ENCODE data around the gene RARA.
A peak's percentile ranks its signal among the peaks of the same experiment; 100 is the strongest.

The RARA gene

GRCh38 chr17:40328386-40328766 lies 19.4 kb downstream of the RARA start:
- H3K9me3 ChIP-seq (ENCODE audit: insufficient read depth, low read depth, low read length), result no peaks in the 10 kb centered on the region
- H3K27me3 ChIP-seq (ENCODE audit: insufficient read depth, low read length, poor library complexity, severe bottlenecking), result no peaks in the 10 kb centered on the region
- no peak overlapping the region for H3K4me3 ChIP-seq (ENCODE audit: low read length, poor library complexity, severe bottlenecking)
- no peaks in the 10 kb centered on the region for H3K9me2 ChIP-seq (replicated peaks; ENCODE audit: low read depth, low read length)
- no peak overlapping the region for H3K9ac ChIP-seq (ENCODE audit: low read depth, low read length, poor library complexity, severe bottlenecking)
- no peak overlapping the region for H2AFZ ChIP-seq (ENCODE audit: low read length)
- H4K20me1 ChIP-seq (ENCODE audit: insufficient read depth, low read length, poor library complexity, severe bottlenecking), result peaks cover 44% of the 10 kb centered on the region
- no peak overlapping the region for H3K4me2 ChIP-seq (ENCODE audit: low read depth, low read length, poor library complexity, severe bottlenecking)
- TF ChIP-seq CTCF (conservative IDR thresholded peaks at IDR 0.05; ENCODE audit: low read length), result no peak
- no peak for TF ChIP-seq EZH2phosphoT487 (IDR thresholded peaks at IDR 0.05; ENCODE audit: borderline replicate concordance)
- peaks cover 87% of the 10 kb centered on the region for H3K79me2 ChIP-seq (ENCODE audit: insufficient read depth, low read length)
- peaks cover 18% of the 10 kb centered on the region; the same call in 1 of the 2 replicates for H3K36me3 ChIP-seq (ENCODE audit: insufficient read depth, low read length)
- no peaks in the 10 kb centered on the region for H3F3A ChIP-seq (ENCODE audit: low read depth)
- peaks cover 73% of the 10 kb centered on the region for H3K4me1 ChIP-seq (ENCODE audit: insufficient read depth, low read length, poor library complexity, severe bottlenecking)

GRCh38 chr17:40329839-40330794 lies 21.1 kb downstream of the RARA start:
- Histone ChIP-seq H3K4me2 (ENCODE audit: low read depth, low read length, poor library complexity, severe bottlenecking) (peak overlapping the region; percentile 75), H3K36me3 (ENCODE audit: insufficient read depth, low read length) (peaks cover 18% of the 10 kb centered on the region; the same call in 1 of the 2 replicates), H3K4me3 (ENCODE audit: low read length, poor library complexity, severe bottlenecking) (peak overlapping the region; percentile 46), H2AFZ (ENCODE audit: low read length) (no peak overlapping the region), H4K20me1 (ENCODE audit: insufficient read depth, low read length, poor library complexity, severe bottlenecking) (peaks cover 40% of the 10 kb centered on the region), H3F3A (ENCODE audit: low read depth) (no peaks in the 10 kb centered on the region), H3K79me2 (ENCODE audit: insufficient read depth, low read length) (peaks cover 89% of the 10 kb centered on the region), H3K9ac (ENCODE audit: low read depth, low read length, poor library complexity, severe bottlenecking) (peak overlapping the region; percentile 58), H3K27me3 (ENCODE audit: insufficient read depth, low read length, poor library complexity, severe bottlenecking) (no peaks in the 10 kb centered on the region), H3K9me3 (ENCODE audit: insufficient read depth, low read depth, low read length) (no peaks in the 10 kb centered on the region), H3K4me1 (ENCODE audit: insufficient read depth, low read length, poor library complexity, severe bottlenecking) (peaks cover 67% of the 10 kb centered on the region), H3K9me2 (replicated peaks; ENCODE audit: low read depth, low read length) (no peaks in the 10 kb centered on the region)
- TF ChIP-seq EZH2phosphoT487 (IDR thresholded peaks at IDR 0.05; ENCODE audit: borderline replicate concordance) (no peak), CTCF (conservative IDR thresholded peaks at IDR 0.05; ENCODE audit: low read length) (no peak)

- peaks cover 32% of the 10 kb centered on the region for H4K20me1 ChIP-seq (ENCODE audit: insufficient read depth, low read length, poor library complexity, severe bottlenecking)
- H3K27me3 ChIP-seq (ENCODE audit: insufficient read depth, low read length, poor library complexity, severe bottlenecking), result no peaks in the 10 kb centered on the region
- H3K9ac ChIP-seq (ENCODE audit: low read depth, low read length, poor library complexity, severe bottlenecking), result no peak overlapping the region
- H3F3A ChIP-seq (ENCODE audit: low read depth), result no peaks in the 10 kb centered on the region
- H3K9me3 ChIP-seq (ENCODE audit: insufficient read depth, low read depth, low read length), result no peaks in the 10 kb centered on the region
- H3K36me3 ChIP-seq (ENCODE audit: insufficient read depth, low read length), result peaks cover 18% of the 10 kb centered on the region; the same call in 1 of the 2 replicates
- no peak overlapping the region for H3K4me3 ChIP-seq (ENCODE audit: low read length, poor library complexity, severe bottlenecking)
- H3K4me1 ChIP-seq (ENCODE audit: insufficient read depth, low read length, poor library complexity, severe bottlenecking), result peaks cover 59% of the 10 kb centered on the region
- no peak overlapping the region for H2AFZ ChIP-seq (ENCODE audit: low read length)
- peaks cover 89% of the 10 kb centered on the region for H3K79me2 ChIP-seq (ENCODE audit: insufficient read depth, low read length)
- TF ChIP-seq EZH2phosphoT487 (IDR thresholded peaks at IDR 0.05; ENCODE audit: borderline replicate concordance) (no peak), CTCF (conservative IDR thresholded peaks at IDR 0.05; ENCODE audit: low read length) (no peak)
- peak overlapping the region; percentile 75 for H3K4me2 ChIP-seq (ENCODE audit: low read depth, low read length, poor library complexity, severe bottlenecking)
- H3K9me2 ChIP-seq (replicated peaks; ENCODE audit: low read depth, low read length), result no peaks in the 10 kb centered on the region
These were observed 22.0 kb downstream of the RARA start for GRCh38 chr17:40330850-40331470.
